Left cardiac atrium (tissue), 4 donors: ENCODE results near the gene CFD. TPM values are rescaled to one million over a fixed set of nuclear protein-coding genes. Genes with fewer than 3 reads are reported as not detected.
"Not testable (repeated sequence)": the region's sequence is repeated elsewhere in the genome, so short reads cannot be mapped to it uniquely, and the experiment has no call there.

Experiments
- ATAC-seq, 2 donors: fragments of 200-7000 bp; cut with Tn5 transposase; one replicate each; pipeline ENCODE4 v1.9.1; 2020; ENCODE audit warnings: mild to moderate bottlenecking in 2 of 2, moderate library complexity in 2 of 2
- DNase-seq: peaks from one replicate; pipeline ENCODE4 v3.0.0-alpha.2; 2020
- intact Hi-C, 2 donors: fragments of 100-400 bp; cut with DNase I; formaldehyde crosslinking; loops; one replicate each; pipeline versions ENCODE4 v1.14.1 to v1.15.1; 2022 to 2023
- total RNA-seq, 2 donors: library from RNA; stranded (reverse); fragmentation: NEBNext Ultra II Directional; extraction: Animal tissue kit (Norgen Biotek cat#: 25700); gene quantifications; one replicate each; pipeline ENCODE4 v1.2.1, GENCODE V29; 2021
- donor health status: DM: no; HTN: yes; CAD: no.
- donor health status: DM: no; HTN: yes; CAD: no; lungs with severe emphysema.
- donor health status: DM: yes; HTN: yes; CAD: no.
- donor health status: Dilated cardiomyopathy.

CFD gene
- total RNA-seq, 2 donors from 2014 or later = 277 to 861 TPM

- ATAC-seq (no peak), DNase-seq (no peak)
- intact Hi-C loops = no loop called here
Observed at GRCh38 chr19:823565-824121, 35.8 kb upstream of the CFD start.

GRCh38 chr19:824885-825284, 34.6 kb upstream of the CFD start:
- ATAC-seq (peak; percentile 8 to 17), DNase-seq (no peak)
- intact Hi-C loops = no loop called here

- intact Hi-C loops = no loop called here
- ATAC-seq (no peak), DNase-seq (no peak)
Observed at GRCh38 chr19:825897-826644, 33.4 kb upstream of the CFD start.

GRCh38 chr19:827314-827709, 32.2 kb upstream of the CFD start:
- ATAC-seq (no peak), DNase-seq (no peak)
- intact Hi-C loops = no loop called here

- ATAC-seq (peak in 1 of 2 donors; percentile 17), DNase-seq (no peak)
- intact Hi-C loops = no loop called here
Observed at GRCh38 chr19:827710-828321, 31.6 kb upstream of the CFD start, which contains the start of gene AZU1. AZU1 (plus strand) TSS chr19:827837; CDS start chr19:827847, 10 bp downstream.

GRCh38 chr19:829129-829758, 30.2 kb upstream of the CFD start:
- ATAC-seq (no peak), DNase-seq (no peak)
- intact Hi-C loops = no loop called here

GRCh38 chr19:831407-832369, 27.8 kb upstream of the CFD start:
- ATAC-seq = no peak
- intact Hi-C loops = no loop called here
- DNase-seq = no peak

- intact Hi-C loops = no loop called here
- DNase-seq (no peak), ATAC-seq (no peak)
Observed at GRCh38 chr19:834216-834615, 25.2 kb upstream of the CFD start.

GRCh38 chr19:835210-835810, 24.2 kb upstream of the CFD start:
- intact Hi-C loops = no loop called here
- DNase-seq (no peak), ATAC-seq (peak in 1 of 2 donors; percentile 60)

- intact Hi-C loops = loop anchor here in 1 of 2 donors (10.0 kb wide), 1 partner anchor 76 kb away; no protein-coding TSS in a partner anchor
- no peak for DNase-seq
- ATAC-seq = peak in 1 of 2 donors; percentile 6
Observed at GRCh38 chr19:840519-841206, 18.8 kb upstream of the CFD start, which contains the start of gene PRTN3. PRTN3 (plus strand) TSS chr19:840999; CDS start chr19:841009, 10 bp downstream.

GRCh38 chr19:842802-843179, 16.7 kb upstream of the CFD start:
- intact Hi-C loops = loop anchor here in 1 of 2 donors (10.0 kb wide), 1 partner anchor 78 kb away; no protein-coding TSS in a partner anchor
- DNase-seq, ATAC-seq: not testable (repeated sequence)

GRCh38 chr19:843180-843835, 16.2 kb upstream of the CFD start:
- intact Hi-C loops = loop anchor here in 1 of 2 donors (10.0 kb wide), 1 partner anchor 79 kb away; no protein-coding TSS in a partner anchor
- DNase-seq = no peak
- ATAC-seq = peak; percentile 20 to 41

- intact Hi-C loops = loop anchor here in 1 of 2 donors (10.0 kb wide), 1 partner anchor 79 kb away; no protein-coding TSS in a partner anchor
- DNase-seq = no peak
- no peak for ATAC-seq
Observed at GRCh38 chr19:843836-844545, 15.5 kb upstream of the CFD start.

- intact Hi-C loops = loop anchor here in 1 of 2 donors (10.0 kb wide), 1 partner anchor 80 kb away; no protein-coding TSS in a partner anchor
- DNase-seq (no peak), ATAC-seq (no peak)
Observed at GRCh38 chr19:844546-844971, 14.9 kb upstream of the CFD start.

- intact Hi-C loops = loop anchor here in 1 of 2 donors (10.0 kb wide), 1 partner anchor 81 kb away; no protein-coding TSS in a partner anchor
- ATAC-seq = no peak
Observed at GRCh38 chr19:845707-846521, 13.6 kb upstream of the CFD start.

More at GRCh38 chr19:845707-846521, 13.6 kb upstream of the CFD start:
- peak; percentile 20 for DNase-seq
